Stimulated activated CD4-positive, alpha-beta T cell treated with anti-CD3 and anti-CD28 coated beads, Interleukin-4, amount 100 ng/mL, for 1 hour (primary cell): Measurements from ENCODE around the gene ERFE.

Experiments used
- DNase-seq: peaks from one replicate; pipeline ENCODE4 v3.0.0-alpha.2; 2020

The ERFE gene

DNA sequence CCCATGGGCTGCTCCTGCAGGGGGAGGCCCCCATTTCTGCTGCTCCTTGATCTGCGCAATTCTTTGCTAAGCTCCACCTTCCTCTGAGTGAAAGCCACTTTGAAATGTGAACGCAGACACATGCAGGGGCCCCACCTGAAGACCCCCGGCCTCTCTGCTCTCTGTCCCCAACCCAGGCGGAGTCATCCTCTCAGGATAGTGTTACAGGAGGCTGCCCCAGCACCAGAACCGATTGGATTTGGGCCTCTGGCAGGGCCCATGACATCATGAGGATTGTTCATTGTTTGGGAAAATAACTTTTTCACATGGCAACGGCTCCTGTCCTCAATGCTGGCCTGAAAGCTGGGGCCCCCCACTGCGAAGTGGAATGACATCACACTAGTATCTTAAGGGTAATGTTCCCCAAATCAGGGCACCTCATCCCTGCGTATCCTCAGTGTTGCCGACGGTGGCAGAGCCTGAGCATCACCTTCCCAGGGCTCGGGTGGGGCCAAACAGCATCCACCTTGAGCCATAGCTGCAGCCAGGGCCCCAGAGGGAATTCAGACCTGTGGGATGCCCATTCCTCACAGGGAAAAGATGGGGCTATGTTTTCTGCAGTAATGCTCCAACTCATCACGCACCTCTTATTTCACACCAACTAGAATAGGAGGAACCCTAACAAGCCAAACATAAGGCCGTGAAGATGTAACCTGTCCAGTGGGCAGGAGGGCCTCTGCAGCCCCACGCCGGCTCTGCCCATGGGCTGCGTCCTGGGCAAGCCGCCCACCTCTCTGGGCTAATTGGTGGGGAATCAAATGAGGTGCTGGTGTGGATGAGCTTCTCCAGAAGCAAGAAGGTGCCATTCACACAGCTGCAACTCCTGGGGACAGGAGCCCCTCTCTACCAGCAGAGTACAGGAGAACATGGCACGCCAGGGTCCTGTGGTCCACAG, 2.7 kb upstream of the ERFE start:
- DNase-seq = no peak

DNA sequence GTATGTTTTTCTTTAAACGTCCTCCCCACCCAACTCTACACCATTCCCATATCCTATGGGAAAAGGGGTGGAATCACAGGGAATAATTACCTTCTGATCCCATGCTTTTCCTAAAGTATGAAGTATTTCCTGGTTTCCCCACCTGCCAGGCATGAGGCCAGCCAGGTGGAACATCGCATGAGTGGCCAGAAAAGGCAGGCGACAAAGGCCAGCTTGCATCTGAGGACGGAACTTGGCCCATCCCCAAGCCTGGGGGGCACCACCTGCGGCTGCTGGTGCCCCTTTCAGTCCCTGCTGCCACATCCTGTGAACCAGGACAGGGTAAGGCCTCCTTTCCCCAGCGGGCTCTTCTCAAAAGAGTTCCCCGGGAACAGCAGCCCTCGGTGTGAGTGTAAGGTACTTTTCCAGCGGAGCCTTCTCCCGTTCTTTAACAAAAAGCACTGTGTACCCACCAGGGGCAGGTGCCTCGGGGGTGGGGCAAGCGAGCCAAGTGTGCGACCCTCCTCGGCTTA, 1.2 kb upstream of the ERFE start:
- DNase-seq = no peak

- DNase-seq = no peak
These were observed 707 bp upstream of the ERFE start for GRCh38 chr2:238158018-238158508.

- DNase-seq = peak; percentile 33
These were observed 335 bp downstream of the ERFE start for GRCh38 chr2:238159071-238159539.

GRCh38 chr2:238159661-238160205, 963 bp downstream of the ERFE start:
- DNase-seq = no peak

GRCh38 chr2:238160206-238161129, 1.7 kb downstream of the ERFE start:
- DNase-seq = no peak

DNA sequence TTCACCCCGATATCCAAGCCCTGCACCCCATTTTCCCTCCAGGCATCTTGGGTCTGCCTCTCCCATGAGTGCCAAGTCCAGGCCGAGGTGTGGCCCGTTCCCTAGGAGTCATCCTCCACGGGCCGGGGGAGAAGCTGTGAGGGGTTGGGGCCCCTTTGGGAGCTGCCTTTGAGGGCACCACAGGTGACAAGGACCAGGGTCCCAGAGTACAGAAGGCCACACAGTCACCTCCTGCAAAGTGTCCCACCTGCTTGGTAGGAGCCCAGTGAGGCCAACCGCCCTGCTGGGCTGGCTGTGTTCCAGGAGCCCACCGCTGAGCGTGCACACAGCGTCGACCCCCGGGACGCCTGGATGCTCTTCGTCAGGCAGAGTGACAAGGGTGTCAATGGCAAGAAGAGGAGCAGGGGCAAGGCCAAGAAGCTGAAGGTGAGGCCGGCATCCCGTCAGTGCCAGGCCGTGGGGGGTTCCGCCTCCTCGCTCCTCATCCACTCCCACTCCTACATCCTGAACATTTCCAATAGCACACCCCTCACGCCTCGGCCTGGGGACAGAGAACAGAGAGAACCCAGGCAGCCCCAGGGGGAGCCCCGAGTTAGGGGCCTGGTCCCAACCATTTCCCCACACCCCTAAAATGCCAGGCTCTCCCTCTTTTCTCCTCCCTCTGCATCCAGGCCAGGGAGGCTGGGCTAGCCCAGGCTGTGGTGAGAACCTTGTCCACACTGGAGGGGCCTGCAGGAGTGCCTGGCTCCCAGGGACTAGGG, 2.7 kb downstream of the ERFE start:
- DNase-seq = no peak

DNA sequence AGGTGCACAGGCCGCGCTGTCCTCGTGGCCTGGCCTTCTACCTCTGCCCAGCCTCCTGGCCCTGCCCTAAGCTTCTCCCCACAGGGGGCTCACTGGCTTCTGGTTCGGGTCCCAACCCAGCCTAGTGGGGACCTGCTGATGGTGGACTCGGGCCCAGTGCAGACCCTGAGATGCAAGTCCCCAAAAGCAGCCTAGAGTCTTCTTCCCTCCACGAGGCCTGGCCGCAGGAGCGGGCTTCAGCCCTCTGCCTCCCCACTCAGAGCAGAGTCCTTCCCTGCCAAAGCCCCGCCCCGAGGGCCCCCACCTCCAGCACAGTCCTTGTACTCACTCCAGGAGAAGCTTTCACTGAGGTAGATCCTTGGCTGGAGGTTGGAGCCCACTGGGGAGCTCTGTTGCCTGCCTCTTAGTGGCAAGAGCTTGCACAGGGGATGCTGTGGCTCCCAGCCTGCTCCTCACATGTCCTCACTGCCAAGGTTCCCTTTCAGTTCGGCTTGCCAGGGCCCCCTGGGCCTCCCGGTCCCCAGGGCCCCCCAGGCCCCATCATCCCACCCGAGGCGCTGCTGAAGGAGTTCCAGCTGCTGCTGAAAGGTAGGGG, 3.6 kb downstream of the ERFE start:
- DNase-seq = no peak

- DNase-seq = no peak
These were observed 4.2 kb downstream of the ERFE start for GRCh38 chr2:238162846-238163441.

GRCh38 chr2:238163481-238164198, 4.9 kb downstream of the ERFE start:
- DNase-seq = no peak

GRCh38 chr2:238164906-238165287, 6.1 kb downstream of the ERFE start:
- DNase-seq = no peak

DNA sequence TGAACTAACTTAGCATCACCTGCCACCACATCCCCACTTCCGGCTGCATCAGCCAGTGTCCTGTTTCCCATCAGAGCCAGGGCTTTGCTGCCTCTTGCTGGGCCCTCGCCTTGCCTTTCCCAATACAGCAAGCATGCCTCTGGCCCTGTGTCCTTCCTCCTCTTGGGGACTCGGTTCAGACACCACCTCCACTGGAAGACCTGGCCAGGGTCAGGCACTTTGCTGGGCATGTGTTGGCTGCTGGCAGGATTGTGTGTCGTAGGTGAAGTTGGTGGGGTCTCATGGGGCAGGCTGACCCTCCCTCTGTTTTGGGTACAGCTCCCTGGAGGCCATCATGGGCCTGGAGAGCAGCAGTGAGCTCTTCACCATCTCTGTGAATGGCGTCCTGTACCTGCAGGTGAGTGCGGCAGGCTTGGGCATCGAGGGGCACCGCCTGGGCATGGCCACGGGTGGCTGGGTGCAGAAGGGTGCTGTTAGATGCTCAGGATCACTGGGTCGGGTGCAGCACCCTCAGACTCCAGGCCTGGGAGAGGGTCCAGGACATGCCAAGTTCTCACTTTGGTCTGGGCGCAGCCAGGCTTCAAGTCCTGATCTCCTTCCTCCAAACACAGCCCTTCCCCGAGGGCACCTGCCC, 6.6 kb downstream of the ERFE start:
- no peak for DNase-seq

GRCh38 chr2:238166391-238167343, 7.9 kb downstream of the ERFE start:
- DNase-seq = no peak

DNA sequence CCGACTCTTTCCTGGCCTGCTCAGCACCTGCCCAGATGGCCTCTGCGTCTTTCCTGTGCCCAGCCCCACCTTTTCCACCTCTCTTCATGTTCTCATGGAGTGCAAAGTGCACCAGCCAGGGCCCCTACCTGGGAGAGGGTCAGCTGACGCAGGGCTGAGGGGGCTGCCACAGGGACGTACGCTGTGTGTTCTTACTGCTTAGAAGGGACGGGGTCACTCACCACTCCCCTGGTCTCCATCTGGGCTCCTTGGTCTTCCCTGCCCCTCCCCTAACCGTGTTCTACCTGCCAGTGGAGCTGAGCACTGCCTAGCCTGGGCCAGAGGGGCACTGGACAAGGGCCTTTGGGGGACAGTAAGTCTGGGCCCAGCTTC, 8.6 kb downstream of the ERFE start:
- no peak for DNase-seq

DNA sequence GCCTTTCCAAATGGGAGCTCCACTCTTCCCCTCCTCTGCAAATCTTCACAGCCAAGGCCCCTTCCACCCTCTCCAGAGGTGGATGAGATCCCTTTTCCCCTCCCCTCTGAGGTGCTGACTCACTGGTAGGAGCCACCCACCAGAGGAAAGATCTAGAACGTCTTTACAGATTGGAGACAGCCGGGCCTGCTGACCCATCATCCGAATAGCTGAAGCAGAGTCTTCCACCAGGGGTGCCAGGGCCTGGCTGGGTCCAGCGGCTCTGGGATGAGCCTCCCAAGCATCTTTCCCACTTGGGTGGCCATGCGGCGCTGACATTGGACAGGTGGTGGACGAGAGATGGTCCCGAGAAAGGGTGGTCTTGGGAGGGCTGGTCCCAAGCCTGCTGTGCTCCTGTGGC, 9.0 kb downstream of the ERFE start:
- no peak for DNase-seq

GRCh38 chr2:238168196-238169047, 9.7 kb downstream of the ERFE start:
- DNase-seq = no peak

DNA sequence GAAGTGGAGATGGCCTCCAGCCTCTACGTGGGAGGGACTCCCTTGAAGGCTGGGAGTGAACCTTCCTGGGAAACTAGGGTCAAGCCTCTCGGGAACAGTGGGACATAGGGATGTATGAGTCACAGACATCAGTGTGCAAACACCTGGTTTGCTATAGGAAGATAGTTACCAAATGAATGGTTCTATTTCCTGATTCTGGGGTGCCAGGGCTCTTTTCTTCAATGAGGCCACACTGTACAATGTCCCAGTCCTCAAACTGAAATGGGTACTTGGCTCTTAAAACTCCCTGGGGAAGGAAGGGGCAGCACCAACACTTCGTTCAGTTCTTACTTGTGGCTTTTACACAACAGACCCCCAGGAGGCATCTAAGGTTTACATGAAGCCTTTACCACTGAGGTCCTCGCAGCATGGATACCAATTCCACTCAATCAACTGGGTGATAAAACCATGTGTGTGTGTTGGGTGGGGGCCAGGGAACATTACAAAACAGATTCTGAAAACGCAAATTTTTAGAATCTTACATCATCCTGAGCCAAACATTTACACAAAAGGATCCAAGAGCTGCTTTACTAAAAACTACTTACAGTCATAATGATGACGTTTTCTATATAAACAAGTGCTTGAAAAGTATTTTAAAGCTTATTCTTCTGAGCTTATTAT, 10.4 kb downstream of the ERFE start:
- no peak for DNase-seq
